Keratinocyte (primary cell): ENCODE measurements around the gene SPRR1B. TPM values are rescaled to one million over a fixed set of nuclear protein-coding genes. Genes with fewer than 3 reads are reported as not detected.

Experiments used
- DNase-seq: peaks from one replicate; pipeline ENCODE4 v3.0.0-alpha.2; 2011; ENCODE audit warnings: low read depth, missing footprints, low spot score
- FAIRE-seq: peaks from 2 replicates; lab custom pipeline; 2011; peaks lifted over from hg19 to GRCh38; lab: Jason Lieb, UNC
- H2AFZ ChIP-seq: 2 replicates; pipeline ENCODE4 v1.6.0; 2012; ENCODE audit warnings: low read length, control low read depth, inconsistent platforms; ENCODE audit not compliant: control insufficient read depth
- H3K27ac ChIP-seq: 2 replicates; pipeline ENCODE4 v1.5.1; 2011; ENCODE audit warnings: low read length; ENCODE audit not compliant: control insufficient read depth, insufficient read depth
- H3K27me3 ChIP-seq: 3 replicates; pipeline ENCODE4 v1.6.0; 2011; ENCODE audit warnings: low read length; ENCODE audit not compliant: control insufficient read depth, insufficient read depth; ENCODE audit errors: extremely low read depth
- H3K36me3 ChIP-seq, 2 experiments: 2 replicates in 1 of 2; 3 replicates in 1 of 2; pipeline ENCODE4 v1.5.1; 2011; ENCODE audit warnings: low read length in 2 of 2, mild to moderate bottlenecking in 1 of 2; ENCODE audit not compliant: control insufficient read depth in 2 of 2, insufficient read depth in 2 of 2; ENCODE audit errors: extremely low read depth in 1 of 2
- H3K4me1 ChIP-seq: 3 replicates; pipeline ENCODE4 v1.5.1; 2011; ENCODE audit warnings: low read length; ENCODE audit not compliant: control insufficient read depth, insufficient read depth; ENCODE audit errors: extremely low read depth
- H3K4me2 ChIP-seq: 3 replicates; pipeline ENCODE4 v1.6.0; 2011; ENCODE audit warnings: low read depth, low read length; ENCODE audit not compliant: control insufficient read depth, insufficient read depth; ENCODE audit errors: extremely low read depth
- H3K4me3 ChIP-seq, 3 experiments: fragments of 200-600 bp in 1 of 3; sonication (generic) in 1 of 3; 2 replicates in 2 of 3; 3 replicates in 1 of 3; pipeline ENCODE4 v1.5.1; 2011 to 2016; ENCODE audit warnings: low read length in 3 of 3, mild to moderate bottlenecking in 3 of 3, control low read depth in 2 of 3, inconsistent platforms in 1 of 3, low read depth in 1 of 3, mixed read lengths in 1 of 3, mixed run types in 1 of 3, moderate library complexity in 1 of 3; ENCODE audit not compliant: control insufficient read depth in 2 of 3, insufficient read depth in 2 of 3; ENCODE audit errors: extremely low read depth in 1 of 3
- H3K79me2 ChIP-seq: 2 replicates; pipeline ENCODE4 v1.6.0; 2012; ENCODE audit warnings: low read length; ENCODE audit not compliant: control insufficient read depth, insufficient read depth
- H3K9ac ChIP-seq: 3 replicates; pipeline ENCODE4 v1.6.0; 2011; ENCODE audit warnings: low read length; ENCODE audit not compliant: control insufficient read depth, insufficient read depth; ENCODE audit errors: extremely low read depth
- H3K9me1 ChIP-seq: 3 replicates; pipeline ENCODE4 v1.6.0; 2011; ENCODE audit warnings: low read length; ENCODE audit not compliant: control insufficient read depth, insufficient read depth; ENCODE audit errors: extremely low read depth
- H3K9me3 ChIP-seq: 2 replicates; pipeline ENCODE4 v1.5.1; 2012; ENCODE audit warnings: low read depth, low read length; ENCODE audit not compliant: control insufficient read depth
- H4K20me1 ChIP-seq: 3 replicates; pipeline ENCODE4 v1.6.0; 2011; ENCODE audit warnings: low read length; ENCODE audit not compliant: control insufficient read depth, insufficient read depth; ENCODE audit errors: extremely low read depth
- CTCF ChIP-seq, 3 experiments: IDR thresholded peaks in 1 of 3; conservative IDR thresholded peaks in 1 of 3; optimal IDR thresholded peaks in 1 of 3; 2 replicates in 2 of 3; 3 replicates in 1 of 3; pipeline versions ENCODE3 to v1.5.1; 2011; ENCODE audit warnings: low read length in 3 of 3, mild to moderate bottlenecking in 3 of 3, moderate library complexity in 2 of 3, control low read depth in 1 of 3, inconsistent platforms in 1 of 3; ENCODE audit not compliant: insufficient read depth in 2 of 3; ENCODE audit errors: extremely low read depth in 1 of 3
- EZH2 ChIP-seq: IDR thresholded peaks from one replicate; pipeline ENCODE4 v1.6.1; 2012; ENCODE audit warnings: inconsistent platforms, mild to moderate bottlenecking, low read length, moderate library complexity
- dilution Hi-C: fragments of 300-500 bp; cut with MboI; formaldehyde crosslinking; loops from one replicate; pipeline ENCODE4 v1.7.0; 2020; ENCODE audit warnings: low sequenced_read_pairs; ENCODE audit not compliant: extremely low pct_ligation_motif_present
- polyA plus RNA-seq, 5 experiments: library from polyadenylated mRNA; depleted of rRNA in 3 of 5; stranded (reverse) in 3 of 5; stranded (forward) in 1 of 5; unstranded in 1 of 5; fragments of >200 nt; gene quantifications; 1 replicate in 1 of 5; 2 replicates in 3 of 5; 3 replicates in 1 of 5; pipeline versions ENCODE4 v1.2.1 to v1.2.3, GENCODE V29; 2011 to 2012; ENCODE audit warnings: missing spikeins in 2 of 5, low read depth in 1 of 5, low replicate concordance in 1 of 5

The SPRR1B gene
- polyA plus RNA-seq, 1 donor (not counting 4 experiments of a cell fraction or from before 2014, with no cell fraction given), result 253 TPM

GRCh38 chr1:153035211-153035610, 4.2 kb downstream of the SPRR1B start:
- H3K9me1 ChIP-seq, result no peaks in the 10 kb centered on the region
- H3K27me3 ChIP-seq, result no peaks in the 10 kb centered on the region
- H3K4me1 ChIP-seq, result peaks cover 43% of the 10 kb centered on the region
- no peaks in the 10 kb centered on the region for H3K79me2 ChIP-seq
- H2AFZ ChIP-seq, result peak overlapping the region; percentile 70
- H4K20me1 ChIP-seq, result no peaks in the 10 kb centered on the region
- DNase-seq, result no peak
- no peak overlapping the region for H3K4me3 ChIP-seq
- H3K9me3 ChIP-seq, result no peaks in the 10 kb centered on the region
- peak overlapping the region; percentile 41 for H3K27ac ChIP-seq
- TF ChIP-seq CTCF (optimal IDR thresholded peaks at IDR 0.05 in 1 of 3, IDR thresholded peaks at IDR 0.05 in 1 of 3, conservative IDR thresholded peaks at IDR 0.05 in 1 of 3; ENCODE audit: extremely low read depth in 1 of 3, insufficient read depth in 2 of 3, low read length in 3 of 3) (no peak), EZH2 (no peak)
- H3K4me2 ChIP-seq, result no peak overlapping the region
- FAIRE-seq, result peak; percentile 51
- no peaks in the 10 kb centered on the region for H3K36me3 ChIP-seq
- H3K9ac ChIP-seq, result no peak overlapping the region
- dilution Hi-C loops, result no loop called here

GRCh38 chr1:153040950-153041631, 10.1 kb downstream of the SPRR1B start, which contains the start of gene SPRR2D:
TSS of gene SPRR2D (minus strand) at chr1:153041120. CDS start at chr1:153040346, 774 bp downstream.
- H3K4me2 ChIP-seq, result no peak within 1 kb of the TSS
- H3K9ac ChIP-seq, result no peak within 1 kb of the TSS
- no peaks in the 10 kb centered on the region for H3K79me2 ChIP-seq
- H3K4me1 ChIP-seq, result peaks cover 20% of the 10 kb centered on the region
- DNase-seq (no peak), FAIRE-seq (peak; percentile 76)
- H3K4me3 ChIP-seq, result no peak within 1 kb of the TSS
- H2AFZ ChIP-seq, result no peak within 1 kb of the TSS
- TF ChIP-seq EZH2, result no peak
- TF ChIP-seq CTCF (optimal IDR thresholded peaks at IDR 0.05 in 1 of 3, IDR thresholded peaks at IDR 0.05 in 1 of 3, conservative IDR thresholded peaks at IDR 0.05 in 1 of 3; ENCODE audit: extremely low read depth in 1 of 3, insufficient read depth in 2 of 3, low read length in 3 of 3), result no peak
- H3K27ac ChIP-seq, result peak within 1 kb of the TSS; percentile 60
- no peaks in the 10 kb centered on the region for H3K9me3 ChIP-seq
- no peaks in the 10 kb centered on the region for H3K9me1 ChIP-seq
- H3K36me3 ChIP-seq, result no peaks in the 10 kb centered on the region
- dilution Hi-C loops, result no loop called here
- no peaks in the 10 kb centered on the region for H4K20me1 ChIP-seq
- no peaks in the 10 kb centered on the region for H3K27me3 ChIP-seq
